Measurements from ENCODE around the gene ARHGEF19.

GRCh38 chr1:16262067-16262466 lies 49.6 kb upstream of the ARHGEF19 start:
- TF ChIP-seq EZH2 (IDR thresholded peaks at IDR 0.05; ENCODE audit: borderline replicate concordance) (no peak), CTCF (IDR thresholded peaks at IDR 0.05; ENCODE audit: poor library complexity) (no peak)
